ENCODE measurements around the gene SCN8A.

- no peak for TF ChIP-seq CTCF (IDR thresholded peaks at IDR 0.05)
- TF ChIP-seq POLR2A (IDR thresholded peaks at IDR 0.05): no peak
Observed at GRCh38 chr12:51592034-51592705, 1.1 kb downstream of the SCN8A start.
